ENCODE data around the gene HTR6. TPM values are rescaled to one million over a fixed set of nuclear protein-coding genes. Genes with fewer than 3 reads are reported as not detected.

Gene HTR6
- total and polyA plus RNA-seq, 2 of the 4 experiments (the other 2 are of a cell fraction): not detected

GRCh38 chr1:19703280-19703679 is 38.6 kb downstream of the HTR6 start:
- no peak overlapping the region for H3K4me2 ChIP-seq (ENCODE audit: low read depth, low read length)
- no peak for DNase-seq
- H4K91ac ChIP-seq (ENCODE audit: insufficient read depth, low read depth, low read length): no peak overlapping the region
- H2AFZ ChIP-seq (replicated peaks; ENCODE audit: low read length, poor library complexity): no peak overlapping the region
- no peak overlapping the region for H3K4ac ChIP-seq (ENCODE audit: low read depth, low read length)
- H2AK5ac ChIP-seq (ENCODE audit: low read depth, low read length): no peak overlapping the region
- TF ChIP-seq RCOR1 (IDR thresholded peaks at IDR 0.05; ENCODE audit: insufficient replicate concordance, low read length) (no peak), RAD21 (IDR thresholded peaks at IDR 0.05; ENCODE audit: low read length) (no peak), NFE2L2 (IDR thresholded peaks at IDR 0.05; ENCODE audit: low read depth, low read length) (no peak), FOS (IDR thresholded peaks at IDR 0.05; ENCODE audit: low read depth, low read length) (no peak), MXI1 (IDR thresholded peaks at IDR 0.05; ENCODE audit: borderline replicate concordance, low read depth, low read length) (no peak), CEBPB (IDR thresholded peaks at IDR 0.05; ENCODE audit: low read depth, low read length) (no peak), MAFK (IDR thresholded peaks at IDR 0.05; ENCODE audit: low read depth, low read length) (no peak)
- TF ChIP-seq, protein P1, sequence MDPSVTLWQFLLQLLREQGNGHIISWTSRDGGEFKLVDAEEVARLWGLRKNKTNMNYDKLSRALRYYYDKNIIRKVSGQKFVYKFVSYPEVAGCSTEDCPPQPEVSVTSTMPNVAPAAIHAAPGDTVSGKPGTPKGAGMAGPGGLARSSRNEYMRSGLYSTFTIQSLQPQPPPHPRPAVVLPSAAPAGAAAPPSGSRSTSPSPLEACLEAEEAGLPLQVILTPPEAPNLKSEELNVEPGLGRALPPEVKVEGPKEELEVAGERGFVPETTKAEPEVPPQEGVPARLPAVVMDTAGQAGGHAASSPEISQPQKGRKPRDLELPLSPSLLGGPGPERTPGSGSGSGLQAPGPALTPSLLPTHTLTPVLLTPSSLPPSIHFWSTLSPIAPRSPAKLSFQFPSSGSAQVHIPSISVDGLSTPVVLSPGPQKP (IDR thresholded peaks at IDR 0.05; ENCODE audit: borderline replicate concordance, low read depth, low read length): no peak
- no peak overlapping the region for H2BK120ac ChIP-seq (ENCODE audit: low read depth, low read length)
- no CpG with 5 or more reads among the region's 3 CpGs for WGBS, 2 experiments (ENCODE audit: extremely low coverage in 2 of 2, insufficient read length in 1 of 2)
- intact Hi-C loops (cut with micrococcal nuclease) (no loop called here), in situ Hi-C loops (cut with MboI; ENCODE audit: low sequenced_read_pairs) (no loop called here), dilution Hi-C loops (cut with HindIII; ENCODE audit: low sequenced_read_pairs, unreplicated experiment) (no loop called here)
- H3K23ac ChIP-seq (ENCODE audit: low read depth, low read length): no peak overlapping the region
- H4K20me1 ChIP-seq (ENCODE audit: insufficient read depth, low read length): no peaks in the 10 kb centered on the region
- no peak overlapping the region for H2BK15ac ChIP-seq (ENCODE audit: low read depth, low read length)
- ATAC-seq (ENCODE audit: low read depth): no peak
- H2AK9ac ChIP-seq (replicated peaks; ENCODE audit: low read depth, low read length, poor library complexity): no peak overlapping the region
- no peaks in the 10 kb centered on the region for H3K9me3 ChIP-seq (ENCODE audit: control insufficient read depth, insufficient read depth, low read length)
- no peak overlapping the region for H3K4me3 ChIP-seq (ENCODE audit: insufficient read depth, low read depth, low read length)
- peaks cover 6% of the 10 kb centered on the region; the same call in 1 of the 2 replicates for H3K36me3 ChIP-seq (ENCODE audit: control insufficient read depth, insufficient read depth, low read length)
- no peaks in the 10 kb centered on the region for H3K9me1 ChIP-seq (ENCODE audit: insufficient read depth, low read length)
- CTCF ChIA-PET: interaction anchor here (1.7 to 3.9 kb wide), 4 partner anchors 10 to 41 kb away, joined by 5 to 27 read pairs (median 8); no protein-coding TSS in a partner anchor
- no peak overlapping the region for H3K27ac ChIP-seq (ENCODE audit: insufficient read depth, low read length)
- POLR2A ChIA-PET (ENCODE audit: unreplicated experiment): no interaction called here
- no peak overlapping the region for H4K5ac ChIP-seq (ENCODE audit: low read depth, low read length)
- H3K79me1 ChIP-seq (ENCODE audit: low read depth in 1 of 2, low read length in 2 of 2): no peaks in the 10 kb centered on the region
- no TSS peak for BruUV-seq (replicated peaks)
- no peak overlapping the region for H3K56ac ChIP-seq (ENCODE audit: extremely low read depth, insufficient read depth, low read length)
- no peaks in the 10 kb centered on the region for H3K27me3 ChIP-seq (ENCODE audit: control insufficient read depth, insufficient read depth, low read length)
- H3K18ac ChIP-seq (ENCODE audit: low read depth, low read length): no peak overlapping the region
- no peak overlapping the region for H3K9ac ChIP-seq (ENCODE audit: low read depth, low read length)
- H2BK20ac ChIP-seq (ENCODE audit: low read depth, low read length): no peak overlapping the region
- H4K8ac ChIP-seq (ENCODE audit: low read depth in 2 of 2, low read length in 2 of 2): no peak overlapping the region
- H2BK5ac ChIP-seq (ENCODE audit: low read depth, low read length, poor library complexity, severe bottlenecking): no peak overlapping the region
- H3K14ac ChIP-seq (replicated peaks; ENCODE audit: low read depth, low read length): no peak overlapping the region
- no peaks in the 10 kb centered on the region for H3K4me1 ChIP-seq (ENCODE audit: control insufficient read depth, insufficient read depth, low read length)
